ENCODE results near the gene MEIKIN.
"Not testable (repeated sequence)": the region's sequence is repeated elsewhere in the genome, so short reads cannot be mapped to it uniquely, and the experiment has no call there.

MEIKIN gene

GRCh38 chr5:131902266-131902665 lies 43.2 kb downstream of the MEIKIN start:
- not testable (repeated sequence) for DNase-seq

DNA sequence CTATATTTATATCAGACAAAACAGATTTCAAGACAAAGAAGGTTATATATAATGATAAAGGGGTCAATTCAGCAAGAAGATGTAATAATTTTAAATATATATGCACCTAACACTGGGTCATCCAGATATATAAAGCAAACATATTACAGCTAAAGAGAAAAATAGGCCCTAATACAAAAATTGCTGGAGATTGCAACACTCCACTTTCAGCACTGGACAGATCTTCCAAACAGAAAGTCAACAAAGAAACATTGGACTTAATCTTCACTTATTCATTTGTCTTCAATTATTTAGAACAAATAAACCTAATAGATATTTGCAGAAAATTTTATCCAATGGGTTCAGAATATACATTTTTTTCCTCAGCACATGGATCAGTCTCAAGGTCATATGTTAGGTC lies 45.8 kb downstream of the MEIKIN start:
- no peak for DNase-seq

DNA sequence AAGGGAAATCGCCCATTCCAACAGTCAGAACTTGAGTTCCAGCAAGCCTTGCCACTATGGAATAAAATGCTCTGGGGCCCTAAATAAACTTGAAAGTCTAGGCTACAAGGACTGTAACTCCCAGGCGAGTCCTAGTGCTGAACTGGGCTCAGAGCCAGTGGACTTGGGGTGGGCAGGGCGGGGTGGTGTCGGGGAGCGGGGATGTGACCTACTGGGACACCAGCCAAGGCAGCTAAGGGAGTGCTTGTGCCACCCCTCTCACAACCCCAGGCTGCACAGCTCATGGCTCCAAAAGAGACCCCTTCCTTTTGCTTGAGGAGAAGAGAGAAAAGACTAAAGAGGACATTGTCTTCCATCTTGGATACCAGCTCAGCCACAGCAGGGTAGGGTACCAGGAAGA lies 61.5 kb downstream of the MEIKIN start:
- DNase-seq = no peak

DNA sequence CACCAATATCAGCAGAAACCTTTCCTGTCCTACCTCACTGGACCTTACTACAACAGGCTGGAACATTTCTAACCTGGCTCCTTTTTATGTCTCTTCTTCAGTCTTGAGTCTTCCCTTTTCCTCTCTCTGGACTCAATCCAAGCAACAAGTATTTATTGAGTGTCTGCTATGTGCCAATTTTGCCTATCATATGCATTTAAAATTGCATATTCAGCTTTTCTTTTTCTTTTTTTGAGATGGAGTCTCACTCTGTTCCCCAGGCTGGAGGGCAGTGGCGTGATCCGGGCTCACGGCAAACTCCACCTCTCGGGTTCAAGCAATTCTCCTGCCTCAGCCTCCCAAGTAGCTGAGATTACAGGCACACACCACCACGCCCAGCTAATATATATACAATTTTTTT lies 65.8 kb downstream of the MEIKIN start:
- no peak for DNase-seq

- DNase-seq = no peak
These were observed 67.6 kb downstream of the MEIKIN start for GRCh38 chr5:131877873-131878272.

GRCh38 chr5:131871251-131871650 lies 74.2 kb downstream of the MEIKIN start:
- not testable (repeated sequence) for DNase-seq

DNA sequence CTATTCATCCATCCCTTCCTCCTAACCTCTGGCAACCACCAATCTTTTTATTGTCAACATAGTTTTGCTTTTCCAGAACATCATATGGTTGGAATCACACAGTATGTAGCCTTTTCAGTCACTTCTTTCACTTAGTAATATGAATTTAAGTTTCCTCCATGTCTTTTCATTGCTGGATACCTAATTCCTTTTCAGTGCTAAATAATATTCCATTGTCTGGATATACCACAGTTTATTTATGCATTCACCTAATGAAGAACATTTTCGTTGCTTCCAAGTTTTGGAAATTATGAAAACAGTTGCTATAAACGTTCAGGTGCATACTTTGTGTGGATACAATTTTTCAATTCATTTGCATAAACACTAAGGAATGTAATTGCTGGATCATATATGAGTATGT lies 77.9 kb downstream of the MEIKIN start:
- no peak for DNase-seq

DNA sequence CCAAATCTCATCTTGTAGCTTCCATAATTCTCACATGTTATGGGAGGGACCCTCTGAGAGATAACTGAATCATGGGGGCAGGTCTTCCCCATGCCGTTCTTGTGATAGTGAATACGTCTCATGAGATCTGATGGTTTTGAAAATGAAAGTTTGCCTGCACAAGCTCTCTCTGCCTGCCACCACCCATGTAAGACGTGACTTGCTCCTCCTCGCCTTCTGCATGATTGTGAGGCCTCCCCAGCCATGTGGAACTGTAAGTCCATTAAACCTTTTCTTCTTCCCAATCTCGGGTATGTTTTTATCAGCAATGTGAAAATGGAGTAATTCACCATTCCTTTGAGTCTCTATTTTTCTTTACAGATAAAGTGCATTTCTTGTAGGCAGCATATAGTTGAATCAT lies 81.8 kb downstream of the MEIKIN start:
- DNase-seq = no peak

DNA sequence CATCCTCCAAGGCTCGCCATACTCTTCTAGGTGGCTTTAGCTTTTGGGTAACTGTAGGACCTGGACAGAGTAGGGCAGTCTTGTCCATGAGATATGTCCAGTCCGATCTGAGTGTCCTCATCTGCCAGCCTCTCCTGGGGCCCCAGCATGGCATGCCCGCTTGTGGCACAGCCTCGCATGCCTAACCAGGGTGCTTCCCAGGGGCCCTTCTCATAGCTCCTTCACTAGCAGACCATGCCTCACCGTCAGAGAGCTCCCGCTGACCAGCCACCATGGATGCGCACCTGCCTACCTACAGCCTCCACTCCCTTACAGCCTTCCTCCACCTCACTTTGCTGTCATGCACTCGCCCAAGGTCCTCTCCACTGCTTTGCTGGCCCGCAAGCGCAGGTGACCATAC lies 88.1 kb downstream of the MEIKIN start:
- no peak for DNase-seq

GRCh38 chr5:131855452-131855851 lies 90.0 kb downstream of the MEIKIN start:
- DNase-seq = no peak

DNA sequence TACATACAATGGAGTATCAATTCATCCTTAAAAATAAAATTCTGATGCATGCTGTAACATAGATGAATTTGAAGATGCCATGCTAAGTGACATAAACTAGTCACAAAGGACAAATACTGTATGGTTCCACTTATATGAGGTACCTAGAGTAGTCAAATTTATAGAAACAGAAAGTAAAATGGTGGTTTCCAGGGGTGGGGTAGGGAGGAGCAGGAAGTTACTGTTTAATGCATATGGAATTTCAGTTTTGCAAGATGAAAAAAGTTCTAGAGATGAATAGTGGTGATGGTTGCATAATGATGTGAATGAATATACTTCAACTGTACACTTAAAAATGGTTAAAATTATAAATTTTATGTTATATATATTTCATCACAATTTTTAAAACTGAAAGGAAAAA lies 91.3 kb downstream of the MEIKIN start:
- no peak for DNase-seq

DNA sequence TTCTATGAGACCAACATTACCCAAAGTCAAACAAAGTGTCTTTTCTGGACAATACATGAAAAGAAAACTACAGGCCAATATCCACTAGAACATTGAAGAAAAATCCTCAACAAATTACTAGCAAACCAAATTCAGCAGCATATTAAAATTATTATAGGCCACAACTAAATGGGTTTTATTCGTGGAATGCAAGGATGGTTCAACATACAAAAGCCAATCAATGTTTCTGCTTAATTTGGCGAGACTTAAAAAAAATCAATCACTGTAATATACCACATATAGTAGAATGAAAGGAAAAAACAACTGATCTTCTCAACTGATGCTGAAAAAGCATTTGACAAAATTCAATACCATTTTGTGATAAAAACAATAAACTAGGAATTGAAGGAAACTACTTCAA lies 96.8 kb downstream of the MEIKIN start:
- DNase-seq = no peak

DNA sequence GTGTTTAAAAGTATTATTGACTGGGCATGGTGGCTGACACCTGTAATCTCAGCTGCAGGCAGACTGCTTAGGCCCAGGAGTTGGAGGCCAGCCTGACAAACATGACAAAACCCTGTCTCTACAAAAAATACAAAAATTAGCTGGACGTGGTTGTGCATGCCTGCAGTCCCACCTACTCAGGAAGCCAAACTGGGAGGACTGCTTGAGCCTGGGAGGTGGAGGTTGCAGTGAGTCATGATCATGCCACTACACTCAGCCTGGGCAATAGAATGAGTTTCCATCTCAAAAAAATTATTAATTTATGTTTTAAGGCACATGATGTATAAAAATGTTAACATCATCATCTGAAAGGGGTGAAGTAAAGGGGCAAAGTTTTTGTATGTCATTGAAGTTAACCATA lies 98.9 kb downstream of the MEIKIN start:
- no peak for DNase-seq

DNA sequence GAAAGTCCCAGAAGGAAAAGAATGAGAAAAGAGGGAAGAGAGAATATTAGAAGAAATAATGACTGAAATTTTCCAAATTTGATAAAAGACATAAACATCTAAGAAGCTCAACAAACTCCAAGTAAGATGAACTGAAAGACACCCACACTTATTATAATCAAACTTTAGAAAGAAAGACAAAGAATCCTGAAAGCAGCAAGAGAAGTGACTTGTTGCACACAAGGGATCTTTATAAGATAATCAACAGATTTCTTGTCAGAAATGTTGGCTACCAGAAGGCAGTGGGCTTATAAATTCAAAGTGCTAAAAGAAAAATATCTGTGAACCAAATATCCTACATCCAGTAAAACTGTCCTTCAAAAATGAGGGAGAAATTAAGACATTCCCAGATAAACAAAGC lies 99.6 kb downstream of the MEIKIN start:
- no peak for DNase-seq

GRCh38 chr5:131842971-131843370 lies 102.5 kb downstream of the MEIKIN start:
- DNase-seq = not testable (repeated sequence)

DNA sequence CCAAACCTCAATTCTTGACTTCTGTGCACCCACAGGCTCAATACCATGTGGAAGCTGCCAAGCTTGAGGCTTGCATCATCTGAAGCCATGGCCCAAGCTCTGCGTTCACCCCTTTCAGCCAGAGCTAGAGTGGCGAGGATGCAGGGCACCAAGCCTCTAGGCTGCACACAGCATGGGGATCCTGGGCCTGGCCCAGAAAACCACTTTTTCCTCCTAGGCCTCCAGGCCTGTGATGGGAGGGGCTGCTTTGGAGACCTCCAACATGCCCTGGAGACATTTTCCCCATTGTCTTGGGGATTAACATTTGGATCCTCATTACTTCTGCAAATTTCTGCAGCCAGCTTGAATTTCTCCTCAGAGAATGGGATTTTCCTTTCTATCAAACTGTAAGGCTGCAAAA lies 112.8 kb downstream of the MEIKIN start:
- DNase-seq = not testable (repeated sequence)

- DNase-seq = no peak
These were observed 120.0 kb downstream of the MEIKIN start for GRCh38 chr5:131825404-131826013.

- no peak for DNase-seq
These were observed 120.8 kb downstream of the MEIKIN start for GRCh38 chr5:131824631-131825030.

DNA sequence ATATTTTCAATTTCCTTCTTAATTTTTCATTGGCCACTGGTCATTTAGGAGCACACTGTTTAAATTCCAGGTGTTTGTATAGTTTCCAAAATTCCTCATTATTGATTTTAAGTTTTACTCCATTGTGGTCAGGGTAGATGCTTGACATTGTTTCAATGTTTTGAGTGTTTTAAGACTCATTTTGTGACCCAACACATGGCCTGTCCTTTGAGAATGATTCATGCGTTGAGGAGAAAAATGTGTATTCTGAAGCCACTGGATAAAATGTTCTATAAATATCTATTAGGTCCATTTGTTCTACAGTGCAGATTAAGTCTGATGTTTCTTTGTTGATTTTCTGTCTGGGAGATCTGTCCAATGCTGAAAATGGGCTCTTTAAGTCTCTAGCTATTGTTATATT lies 124.2 kb downstream of the MEIKIN start:
- no peak for DNase-seq

GRCh38 chr5:131818001-131818724 lies 127.3 kb downstream of the MEIKIN start:
- DNase-seq = no peak

DNA sequence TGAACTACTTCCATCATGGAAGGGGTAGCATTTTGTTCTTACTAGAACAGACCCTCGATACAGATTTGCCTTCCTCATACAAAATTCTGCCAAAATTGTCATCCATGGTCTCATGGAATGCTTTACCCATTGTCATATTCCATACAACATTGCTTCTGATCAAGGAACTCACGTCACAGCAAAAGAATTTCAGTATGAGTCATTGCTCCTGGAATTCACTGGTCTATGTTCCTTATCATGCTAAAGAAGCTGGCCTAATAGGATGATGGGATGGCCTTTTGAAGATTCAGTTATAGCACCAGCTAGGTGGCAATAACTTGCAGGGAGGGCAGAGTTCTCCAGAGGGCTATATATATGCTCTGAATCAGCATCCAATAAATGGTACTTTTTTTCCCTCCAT lies 130.5 kb downstream of the MEIKIN start:
- DNase-seq = no peak

DNA sequence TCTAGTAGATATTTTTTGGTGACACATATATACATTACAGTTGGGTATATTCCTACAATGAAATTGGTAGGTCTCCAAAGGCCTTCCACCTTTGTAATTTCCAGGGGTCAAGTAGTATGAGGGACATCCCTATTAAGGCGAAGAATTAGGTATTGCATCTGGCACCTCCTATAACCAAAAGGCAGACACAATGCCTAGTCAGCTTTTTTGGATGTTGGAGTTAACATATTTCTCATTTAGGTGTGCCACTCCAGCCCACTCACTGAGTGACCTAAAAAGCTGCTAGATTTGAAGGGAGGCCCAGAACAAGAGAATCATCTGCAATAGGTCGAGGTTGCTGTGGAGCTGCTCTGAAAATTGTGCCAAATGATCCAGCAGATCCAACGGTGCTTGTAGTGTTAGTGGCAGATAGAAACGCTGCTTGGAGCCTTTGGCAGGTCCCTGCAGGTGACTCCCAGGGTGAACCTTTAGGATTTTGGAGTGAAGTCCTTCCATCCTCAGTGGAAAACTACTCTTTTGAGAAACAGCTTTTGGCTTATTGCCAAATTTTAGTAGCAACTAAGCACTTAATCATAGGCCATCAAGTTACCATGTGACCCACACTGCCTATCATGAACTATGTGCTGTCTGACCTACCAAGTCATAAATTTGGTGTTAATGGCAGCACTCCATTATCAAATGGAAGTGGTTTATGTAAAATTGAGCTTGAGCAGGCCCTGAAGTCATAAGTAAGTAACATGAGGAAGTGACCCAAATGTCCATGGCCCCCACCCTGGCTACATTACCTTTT lies 132.9 kb downstream of the MEIKIN start:
- no peak for DNase-seq

DNA sequence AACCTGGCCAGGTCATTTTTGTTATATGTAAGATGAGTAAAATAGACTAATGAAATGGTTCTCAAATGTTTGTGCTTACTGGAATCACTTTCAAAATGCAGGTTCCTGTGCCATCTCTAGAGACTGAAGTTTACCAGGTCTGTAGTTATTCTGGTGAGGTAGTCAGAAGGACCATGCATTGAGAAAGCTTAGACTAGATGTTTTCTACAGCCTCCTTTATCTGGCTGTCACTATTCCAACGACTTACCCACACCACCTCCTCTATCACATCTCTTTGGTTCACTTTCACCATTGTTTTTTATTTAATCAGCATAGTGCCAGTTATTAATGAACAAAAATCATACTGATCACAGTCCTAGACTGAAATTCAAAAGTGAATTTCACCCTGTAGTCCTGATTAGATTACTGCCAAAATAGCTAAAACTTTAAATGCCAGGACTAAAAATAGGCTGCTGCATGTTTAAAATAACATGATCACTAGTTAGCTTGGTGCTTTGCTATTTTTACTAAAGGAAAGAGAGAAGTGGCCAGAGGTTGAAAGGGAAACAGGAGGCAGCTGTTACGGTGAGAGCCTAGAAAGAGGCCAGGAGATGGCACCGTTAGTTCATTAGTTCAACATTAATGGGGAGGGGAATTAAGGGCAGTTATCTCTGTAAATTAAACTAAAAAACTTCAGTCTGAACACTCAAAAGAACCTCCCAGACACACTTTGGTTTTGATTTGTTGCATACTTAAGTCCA lies 134.8 kb downstream of the MEIKIN start:
- DNase-seq = no peak
